Umbilical cord (tissue), 2 donors: ENCODE measurements around the gene ARFIP1. TPM values are rescaled to one million over a fixed set of nuclear protein-coding genes. Genes with fewer than 3 reads are reported as not detected.

Experiments
- DNase-seq: peaks from one replicate; pipeline ENCODE4 v3.0.0-alpha.2; 2015; ENCODE audit warnings: low spot score
- total RNA-seq: library from RNA; depleted of rRNA; stranded (reverse); fragments of >200 nt; gene quantifications from one replicate; pipeline ENCODE4 v1.2.3, GENCODE V29; 2014; ENCODE audit warnings: low replicate concordance; ENCODE audit not compliant: insufficient read depth

Gene ARFIP1
- total RNA-seq, 1 donor from 2014 or later = 35.9 TPM

- peak; percentile 75 for DNase-seq
Measured at GRCh38 chr4:152937336-152938236, 157.8 kb downstream of the ARFIP1 start.

DNA sequence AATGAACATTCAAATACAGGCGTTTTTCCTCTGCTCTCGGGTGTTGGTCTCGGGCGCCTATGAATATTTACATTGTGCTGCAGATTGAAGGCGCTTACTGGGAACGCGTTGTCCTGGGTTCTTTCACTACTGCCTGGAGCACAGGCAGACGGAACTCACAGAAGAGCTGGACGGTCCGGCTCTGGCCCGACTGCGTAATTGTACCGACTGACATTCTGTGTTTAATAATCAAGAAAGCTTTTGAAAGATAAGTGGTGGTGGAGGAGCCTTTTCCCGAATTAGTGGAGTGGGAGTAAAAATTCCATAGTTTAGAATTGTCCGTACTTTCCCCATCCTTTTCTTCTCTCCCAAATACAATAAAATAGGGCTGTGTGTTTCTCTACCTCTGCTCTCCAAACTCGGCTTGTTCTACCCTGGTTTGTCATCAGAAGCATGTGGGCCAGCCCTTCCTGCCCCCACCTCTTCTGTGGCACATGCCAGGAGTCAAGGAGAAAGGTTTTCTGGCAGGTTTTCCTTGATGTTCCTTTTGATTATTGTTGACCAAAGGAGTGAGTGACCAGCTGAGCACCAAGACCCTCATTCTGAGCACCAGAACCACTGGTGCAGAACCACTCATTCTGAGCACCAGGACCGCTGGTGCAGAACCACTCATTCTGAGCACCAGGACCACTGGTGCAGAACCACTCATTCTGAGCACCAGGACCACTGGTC is 158.6 kb downstream of the ARFIP1 start:
- no peak for DNase-seq

- DNase-seq = no peak
Measured at GRCh38 chr4:152939621-152940020, 159.9 kb downstream of the ARFIP1 start.

DNA sequence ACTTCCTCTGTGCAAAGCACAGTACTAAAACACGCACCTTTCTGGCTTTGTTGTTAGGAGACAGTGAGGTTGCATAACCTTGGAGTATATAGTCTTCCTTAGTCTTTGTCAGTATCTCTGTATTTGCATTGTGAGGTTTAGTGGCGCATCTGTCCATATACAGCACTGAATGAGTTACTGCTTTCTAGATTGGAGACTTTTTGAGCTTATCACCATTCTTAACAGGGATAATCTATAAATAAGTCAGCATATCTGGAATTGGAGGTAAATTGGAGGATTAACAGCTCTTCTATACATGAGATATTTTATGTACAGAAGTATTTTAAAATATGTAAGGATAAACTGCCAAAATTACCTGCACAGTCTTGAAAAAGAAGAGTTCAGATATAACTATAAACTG is 160.7 kb downstream of the ARFIP1 start:
- DNase-seq = no peak

- no peak for DNase-seq
Measured at GRCh38 chr4:152941411-152941810, 161.7 kb downstream of the ARFIP1 start.

DNA sequence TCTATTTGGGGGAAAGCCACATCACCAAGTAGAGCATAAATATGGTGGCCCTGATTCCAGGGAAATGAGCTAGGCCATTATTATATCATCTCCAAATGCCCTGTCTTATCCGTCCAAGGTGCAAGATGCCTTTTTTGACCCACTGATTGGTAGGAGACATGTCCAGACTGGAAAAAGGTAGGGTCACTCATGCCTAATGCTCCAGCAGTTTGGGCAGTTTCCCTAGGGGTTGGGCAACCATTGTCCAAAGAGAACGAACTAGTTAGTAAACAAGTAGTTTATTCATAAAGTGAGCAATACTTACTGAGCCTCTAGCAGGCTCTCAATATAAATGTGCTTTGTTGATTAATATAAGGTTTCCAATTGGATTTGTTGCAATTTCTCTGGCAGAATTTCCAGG is 162.6 kb downstream of the ARFIP1 start:
- DNase-seq = no peak

- peak; percentile 92 for DNase-seq
Measured at GRCh38 chr4:152943672-152944071, 163.9 kb downstream of the ARFIP1 start.

GRCh38 chr4:152944666-152945320 is 165.0 kb downstream of the ARFIP1 start:
- DNase-seq = no peak

DNA sequence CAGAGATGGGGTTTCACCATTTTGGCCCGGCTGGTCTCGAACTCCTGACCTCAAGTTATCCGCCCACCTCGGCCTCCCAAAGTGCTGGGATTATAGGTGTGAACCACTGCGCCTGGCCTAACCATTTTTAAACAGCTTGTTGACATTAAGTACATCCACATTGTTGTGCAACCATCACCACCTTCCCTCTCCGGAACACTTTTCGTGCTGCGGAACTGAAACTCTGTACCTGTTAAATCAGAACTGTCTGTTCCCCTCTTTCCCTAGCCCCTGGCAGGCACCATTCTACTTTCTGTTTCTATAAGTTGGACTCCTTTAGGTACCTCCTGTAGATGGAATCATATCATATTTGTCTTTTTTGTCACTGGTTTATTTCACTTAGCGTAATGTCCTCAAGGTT is 165.9 kb downstream of the ARFIP1 start:
- DNase-seq = no peak

GRCh38 chr4:152946446-152946845 is 166.7 kb downstream of the ARFIP1 start:
- DNase-seq = no peak

DNA sequence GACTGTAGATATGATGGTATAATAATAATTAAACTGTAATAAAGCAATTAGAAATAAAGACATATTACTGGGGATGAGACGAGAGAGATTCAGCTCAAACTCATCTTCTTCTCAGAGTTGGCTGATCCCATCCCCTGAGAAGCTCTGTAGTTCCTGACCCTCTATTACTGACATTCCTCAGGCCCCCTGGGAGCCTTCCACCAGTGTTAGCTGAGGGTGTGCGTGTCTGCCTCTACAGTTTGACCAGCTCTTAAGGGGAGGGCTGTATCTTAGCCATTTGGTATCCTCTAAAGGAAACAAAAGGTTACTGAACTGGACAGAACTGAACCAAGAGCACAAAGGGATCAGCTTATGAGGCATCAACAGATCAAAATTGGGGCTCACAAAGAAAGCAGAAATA is 167.6 kb downstream of the ARFIP1 start:
- DNase-seq = no peak

- DNase-seq = no peak
Measured at GRCh38 chr4:152949930-152950329, 170.2 kb downstream of the ARFIP1 start.

DNA sequence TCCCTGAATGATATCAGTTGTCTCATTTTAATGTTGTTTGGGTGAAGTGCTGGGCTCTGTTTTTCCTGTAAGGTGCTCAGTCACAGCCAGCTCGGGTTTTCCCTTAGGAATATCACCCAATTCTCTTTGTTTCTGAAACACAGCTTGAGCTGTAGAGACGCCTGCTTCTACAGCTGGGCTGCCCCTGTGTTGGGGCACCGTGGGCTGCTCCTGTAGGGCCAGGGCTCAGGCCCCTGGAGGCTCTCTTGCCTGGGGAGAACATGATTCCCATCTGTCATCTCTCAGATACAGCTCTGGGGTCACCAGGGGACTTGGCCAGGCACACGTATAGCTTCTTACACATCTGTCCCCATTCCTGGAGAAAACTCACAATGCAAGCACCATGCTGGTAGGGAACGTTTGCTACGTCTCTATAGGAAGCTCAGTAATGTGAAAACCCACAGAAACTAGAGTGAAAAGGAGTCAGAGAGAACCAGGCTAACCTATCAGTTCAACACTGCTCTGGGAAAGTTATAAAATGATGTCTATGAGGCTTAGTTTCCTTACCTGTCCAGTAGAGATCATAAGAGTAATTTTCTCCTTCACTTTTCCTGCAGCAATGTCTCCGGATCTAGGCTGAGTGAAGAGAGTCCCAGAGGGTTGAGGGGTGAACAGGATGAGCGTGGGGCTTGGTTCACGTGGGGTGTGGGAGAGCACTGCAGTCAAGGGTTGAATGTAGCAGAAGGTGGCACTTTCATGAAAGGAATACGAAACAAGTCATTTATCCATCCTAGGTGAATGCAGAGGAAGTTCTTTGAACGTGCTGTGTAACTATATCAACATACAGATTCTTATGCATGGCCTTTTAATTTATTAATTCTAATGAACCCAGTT is 170.9 kb downstream of the ARFIP1 start:
- DNase-seq = no peak

- no peak for DNase-seq
Measured at GRCh38 chr4:152951348-152951747, 171.6 kb downstream of the ARFIP1 start.

GRCh38 chr4:152953514-152953913 is 173.8 kb downstream of the ARFIP1 start:
- no peak for DNase-seq

DNA sequence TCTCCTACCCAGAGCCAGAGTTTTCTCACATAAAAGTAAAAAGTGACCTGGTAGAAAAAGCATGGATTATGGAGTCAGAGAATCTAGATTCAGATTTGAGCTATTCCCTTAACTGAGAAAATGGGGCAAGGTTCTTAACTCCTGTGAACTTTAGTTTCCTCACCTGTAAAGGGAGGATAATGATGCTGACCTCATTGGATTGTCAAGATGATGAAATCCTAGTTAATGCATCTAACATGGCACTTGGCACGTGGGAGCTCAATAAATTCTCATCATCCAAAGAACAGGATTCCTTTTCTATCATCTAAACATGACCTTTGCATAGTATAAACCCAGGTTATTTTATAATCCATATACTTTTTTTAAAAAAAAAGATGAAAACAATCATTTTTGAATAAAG is 175.0 kb downstream of the ARFIP1 start:
- no peak for DNase-seq

GRCh38 chr4:152956147-152956546 is 176.4 kb downstream of the ARFIP1 start:
- DNase-seq = no peak

GRCh38 chr4:152956650-152957436 is 177.1 kb downstream of the ARFIP1 start:
- no peak for DNase-seq

- DNase-seq = no peak
Measured at GRCh38 chr4:152957437-152958171, 177.8 kb downstream of the ARFIP1 start.

GRCh38 chr4:152959080-152959479 is 179.3 kb downstream of the ARFIP1 start:
- DNase-seq = no peak
